Tibial artery (tissue), 4 donors: Measurements from ENCODE around the gene SLIT2.

Experiments used
- DNase-seq, 2 donors: peaks; one replicate each; pipeline ENCODE4 v3.0.0-alpha.2; 2019
- H3K27ac ChIP-seq, 2 donors: fragments of 200-600 bp; sonication (generic) in 1 of 2; 1 replicate in 1 of 2; 2 replicates in 1 of 2; pipeline ENCODE4 v1.5.1; 2018 to 2019; ENCODE audit warnings: mild to moderate bottlenecking in 1 of 2
- H3K27me3 ChIP-seq, 2 donors: fragments of 200-600 bp; sonication (generic) in 1 of 2; one replicate each; pipeline versions ENCODE4 v1.5.1 to v1.6.0; 2016 to 2019
- H3K36me3 ChIP-seq, 3 donors: fragments of 200-600 bp; sonication (generic) in 2 of 3; one replicate each; pipeline ENCODE4 v1.5.1; 2016 to 2019; ENCODE audit warnings: mild to moderate bottlenecking in 2 of 3
- H3K4me1 ChIP-seq, 4 donors: fragments of 200-600 bp; sonication (generic) in 2 of 4; 1 replicate in 3 of 4; 2 replicates in 1 of 4; pipeline ENCODE4 v1.5.1; 2016 to 2019
- H3K4me3 ChIP-seq, 2 donors: fragments of 200-600 bp; sonication (generic) in 1 of 2; 1 replicate in 1 of 2; 2 replicates in 1 of 2; pipeline ENCODE4 v1.5.1; 2018 to 2019; ENCODE audit warnings: mild to moderate bottlenecking in 2 of 2
- H3K9me3 ChIP-seq, 3 donors: fragments of 200-600 bp; sonication (generic) in 1 of 3; one replicate each; pipeline ENCODE4 v1.5.1; 2016 to 2019
- CTCF ChIP-seq, 2 experiments: fragments of 200-600 bp in 1 of 2; fragments of 450-650 bp in 1 of 2; IDR thresholded peaks; one replicate each; pipeline ENCODE4 v1.5.1; 2017 to 2019; ENCODE audit warnings: antibody characterized with exemption in 2 of 2, mild to moderate bottlenecking in 1 of 2, moderate library complexity in 1 of 2
- intact Hi-C: fragments of 100-400 bp; cut with DNase I; formaldehyde crosslinking; loops from one replicate; pipeline ENCODE4 v1.15.0; 2023; ENCODE audit warnings: low total_unique reads

Gene SLIT2

GRCh38 chr4:20251796-20252655 lies at the start of gene SLIT2:
Gene SLIT2, plus strand, starts transcription at chr4:20251905. Its CDS starts 1,911 bp downstream, at chr4:20253816.
- no peaks in the 10 kb centered on the region for H3K36me3 ChIP-seq
- peak within 1 kb of the TSS; percentile 61 to 66 for H3K4me3 ChIP-seq
- intact Hi-C loops: no loop called here
- H3K9me3 ChIP-seq: no peaks in the 10 kb centered on the region
- peaks cover 0 to 12% of the 10 kb centered on the region in 2 donors for H3K27me3 ChIP-seq
- DNase-seq: peak; percentile 83 to 92
- no peak for TF ChIP-seq CTCF (IDR thresholded peaks at IDR 0.05)
- peaks cover 0 to 38% (median 27%) of the 10 kb centered on the region in 4 donors for H3K4me1 ChIP-seq
- peak within 1 kb of the TSS; percentile 67 to 77 for H3K27ac ChIP-seq

- H3K4me1 ChIP-seq: no peaks in the 10 kb centered on the region
- H3K9me3 ChIP-seq: no peaks in the 10 kb centered on the region
- no peak for TF ChIP-seq CTCF (IDR thresholded peaks at IDR 0.05)
- intact Hi-C loops: no loop called here
- no peak overlapping the region for H3K4me3 ChIP-seq
- no peak for DNase-seq
- H3K36me3 ChIP-seq: no peaks in the 10 kb centered on the region
- no peak overlapping the region for H3K27ac ChIP-seq
- H3K27me3 ChIP-seq: no peaks in the 10 kb centered on the region
Observed at GRCh38 chr4:20203508-20203907, 48.2 kb upstream of the SLIT2 start.

GRCh38 chr4:20217521-20217920 lies 34.2 kb upstream of the SLIT2 start:
- intact Hi-C loops: no loop called here
- Histone ChIP-seq H3K4me1 (no peaks in the 10 kb centered on the region), H3K36me3 (no peaks in the 10 kb centered on the region), H3K27me3 (no peaks in the 10 kb centered on the region), H3K9me3 (no peaks in the 10 kb centered on the region), H3K27ac (no peak overlapping the region), H3K4me3 (no peak overlapping the region)
- no peak for TF ChIP-seq CTCF (IDR thresholded peaks at IDR 0.05)
- DNase-seq: no peak

- H3K27ac ChIP-seq: no peak overlapping the region
Observed at GRCh38 chr4:20217951-20218350, 33.8 kb upstream of the SLIT2 start.

GRCh38 chr4:20219521-20219920 lies 32.2 kb upstream of the SLIT2 start:
- Histone ChIP-seq H3K27ac (no peak overlapping the region), H3K4me1 (no peaks in the 10 kb centered on the region), H3K27me3 (no peaks in the 10 kb centered on the region), H3K9me3 (no peaks in the 10 kb centered on the region), H3K4me3 (no peak overlapping the region), H3K36me3 (no peaks in the 10 kb centered on the region)
- no peak for TF ChIP-seq CTCF (IDR thresholded peaks at IDR 0.05)
- intact Hi-C loops: no loop called here
- DNase-seq: no peak

More at GRCh38 chr4:20217951-20218350, 33.8 kb upstream of the SLIT2 start:
- Histone ChIP-seq H3K4me1 (no peaks in the 10 kb centered on the region), H3K27me3 (no peaks in the 10 kb centered on the region), H3K4me3 (no peak overlapping the region), H3K36me3 (no peaks in the 10 kb centered on the region), H3K9me3 (no peaks in the 10 kb centered on the region)
- no peak for DNase-seq
- intact Hi-C loops: no loop called here
- no peak for TF ChIP-seq CTCF (IDR thresholded peaks at IDR 0.05)
